Adipocyte (in vitro differentiated cells): ENCODE measurements around the gene ERCC4.
A peak's percentile ranks its signal among the peaks of the same experiment; 100 is the strongest.

Experiments used
- DNase-seq: peaks from one replicate; pipeline ENCODE4 v3.0.0-alpha.2; 2015; ENCODE audit warnings: low read depth
- H3K27me3 ChIP-seq: replicated peaks from 2 replicates; pipeline ENCODE4 v1.7.0; 2013; ENCODE audit warnings: mild to moderate bottlenecking, low read length, moderate library complexity; ENCODE audit not compliant: control insufficient read depth, insufficient read depth
- H3K36me3 ChIP-seq: 2 replicates; pipeline ENCODE4 v1.7.0; 2013; ENCODE audit warnings: low read length, mild to moderate bottlenecking, moderate library complexity; ENCODE audit not compliant: control insufficient read depth, insufficient read depth, severe bottlenecking
- H3K4me1 ChIP-seq: 2 replicates; pipeline ENCODE4 v1.7.0; 2013; ENCODE audit warnings: mild to moderate bottlenecking, low read length, moderate library complexity; ENCODE audit not compliant: control insufficient read depth, insufficient read depth
- H3K4me3 ChIP-seq: 2 replicates; pipeline ENCODE4 v1.7.0; 2013; ENCODE audit warnings: mild to moderate bottlenecking, low read length, moderate library complexity
- H3K9ac ChIP-seq: 2 replicates; pipeline ENCODE4 v1.7.0; 2013; ENCODE audit warnings: mild to moderate bottlenecking, low read length, moderate library complexity
- H3K9me3 ChIP-seq: 2 replicates; pipeline ENCODE4 v1.7.0; 2013; ENCODE audit warnings: mild to moderate bottlenecking, low read length, moderate library complexity; ENCODE audit not compliant: control insufficient read depth

ERCC4 gene

GRCh38 chr16:13911871-13912270 is 8.1 kb upstream of the ERCC4 start:
- Histone ChIP-seq H3K9me3 (peaks cover 8% of the 10 kb centered on the region), H3K9ac (no peak overlapping the region), H3K4me1 (peaks cover 11% of the 10 kb centered on the region), H3K27me3 (peaks cover 26% of the 10 kb centered on the region), H3K4me3 (no peak overlapping the region), H3K36me3 (no peaks in the 10 kb centered on the region)
- DNase-seq, result no peak

- peaks cover 8% of the 10 kb centered on the region for H3K9me3 ChIP-seq
- no peak for DNase-seq
- no peaks in the 10 kb centered on the region for H3K36me3 ChIP-seq
- H3K4me3 ChIP-seq, result no peak overlapping the region
- H3K4me1 ChIP-seq, result peaks cover 11% of the 10 kb centered on the region
- H3K9ac ChIP-seq, result no peak overlapping the region
- H3K27me3 ChIP-seq, result peaks cover 19% of the 10 kb centered on the region
Measured at GRCh38 chr16:13912891-13913290, 7.1 kb upstream of the ERCC4 start.

- Histone ChIP-seq H3K9me3 (peaks cover 8% of the 10 kb centered on the region), H3K9ac (no peak overlapping the region), H3K4me1 (peaks cover 11% of the 10 kb centered on the region), H3K36me3 (no peaks in the 10 kb centered on the region), H3K27me3 (peaks cover 13% of the 10 kb centered on the region), H3K4me3 (no peak overlapping the region)
- DNase-seq, result no peak
Measured at GRCh38 chr16:13913374-13914292, 6.3 kb upstream of the ERCC4 start.

GRCh38 chr16:13915033-13915635 is 4.8 kb upstream of the ERCC4 start:
- DNase-seq, result no peak
- Histone ChIP-seq H3K9me3 (peaks cover 8% of the 10 kb centered on the region), H3K27me3 (peaks cover 13% of the 10 kb centered on the region), H3K9ac (no peak overlapping the region), H3K4me3 (no peak overlapping the region), H3K4me1 (peaks cover 8% of the 10 kb centered on the region), H3K36me3 (no peaks in the 10 kb centered on the region)

- peak overlapping the region; percentile 56 for H3K4me3 ChIP-seq
- peak overlapping the region; percentile 58 for H3K9ac ChIP-seq
- no peaks in the 10 kb centered on the region for H3K36me3 ChIP-seq
- DNase-seq, result peak; percentile 68
- peaks cover 19% of the 10 kb centered on the region for H3K4me1 ChIP-seq
- no peaks in the 10 kb centered on the region for H3K9me3 ChIP-seq
- peaks cover 4% of the 10 kb centered on the region for H3K27me3 ChIP-seq
Measured at GRCh38 chr16:13919330-13919682, 648 bp upstream of the ERCC4 start.

GRCh38 chr16:13920510-13920818 is 510 bp downstream of the ERCC4 start:
- no peak for DNase-seq
- no peaks in the 10 kb centered on the region for H3K9me3 ChIP-seq
- peak overlapping the region; percentile 94 for H3K9ac ChIP-seq
- no peaks in the 10 kb centered on the region for H3K36me3 ChIP-seq
- peak overlapping the region; percentile 90 for H3K4me3 ChIP-seq
- peaks cover 22% of the 10 kb centered on the region for H3K4me1 ChIP-seq
- no peaks in the 10 kb centered on the region for H3K27me3 ChIP-seq

- H3K4me3 ChIP-seq, result peak overlapping the region; percentile 90
- H3K9me3 ChIP-seq, result no peaks in the 10 kb centered on the region
- H3K36me3 ChIP-seq, result peaks cover 2% of the 10 kb centered on the region
- no peak for DNase-seq
- H3K9ac ChIP-seq, result peak overlapping the region; percentile 94
- H3K27me3 ChIP-seq, result no peaks in the 10 kb centered on the region
- H3K4me1 ChIP-seq, result peaks cover 27% of the 10 kb centered on the region
Measured at GRCh38 chr16:13921328-13921727, 1.4 kb downstream of the ERCC4 start.

GRCh38 chr16:13923703-13924298 is 3.8 kb downstream of the ERCC4 start:
- DNase-seq, result peak; percentile 83
- no peaks in the 10 kb centered on the region for H3K27me3 ChIP-seq
- peaks cover 39% of the 10 kb centered on the region for H3K4me1 ChIP-seq
- H3K4me3 ChIP-seq, result no peak overlapping the region
- H3K9me3 ChIP-seq, result no peaks in the 10 kb centered on the region
- H3K36me3 ChIP-seq, result peaks cover 8% of the 10 kb centered on the region
- peak overlapping the region; percentile 31 for H3K9ac ChIP-seq

GRCh38 chr16:13926464-13926863 is 6.5 kb downstream of the ERCC4 start:
- no peak for DNase-seq
- peaks cover 14% of the 10 kb centered on the region for H3K36me3 ChIP-seq
- H3K27me3 ChIP-seq, result no peaks in the 10 kb centered on the region
- peak overlapping the region; percentile 60 for H3K4me3 ChIP-seq
- no peaks in the 10 kb centered on the region for H3K9me3 ChIP-seq
- H3K4me1 ChIP-seq, result peaks cover 25% of the 10 kb centered on the region
- H3K9ac ChIP-seq, result peak overlapping the region; percentile 53

- DNase-seq, result no peak
- no peaks in the 10 kb centered on the region for H3K9me3 ChIP-seq
- peaks cover 14% of the 10 kb centered on the region for H3K36me3 ChIP-seq
- peak overlapping the region; percentile 17 for H3K9ac ChIP-seq
- no peak overlapping the region for H3K4me3 ChIP-seq
- H3K27me3 ChIP-seq, result no peaks in the 10 kb centered on the region
- peaks cover 24% of the 10 kb centered on the region for H3K4me1 ChIP-seq
Measured at GRCh38 chr16:13926891-13927290, 6.9 kb downstream of the ERCC4 start.

GRCh38 chr16:13928646-13929045 is 8.7 kb downstream of the ERCC4 start:
- Histone ChIP-seq H3K4me3 (no peak overlapping the region), H3K9me3 (no peaks in the 10 kb centered on the region), H3K4me1 (peaks cover 24% of the 10 kb centered on the region), H3K27me3 (no peaks in the 10 kb centered on the region), H3K36me3 (peaks cover 18% of the 10 kb centered on the region), H3K9ac (peak overlapping the region; percentile 26)
- no peak for DNase-seq
